ENCODE data around the gene LAMA5. TPM values are rescaled to one million over a fixed set of nuclear protein-coding genes. Genes with fewer than 3 reads are reported as not detected.

LAMA5 gene
- total RNA-seq, 2 donors from 2014 or later = 315 to 369 TPM

DNA sequence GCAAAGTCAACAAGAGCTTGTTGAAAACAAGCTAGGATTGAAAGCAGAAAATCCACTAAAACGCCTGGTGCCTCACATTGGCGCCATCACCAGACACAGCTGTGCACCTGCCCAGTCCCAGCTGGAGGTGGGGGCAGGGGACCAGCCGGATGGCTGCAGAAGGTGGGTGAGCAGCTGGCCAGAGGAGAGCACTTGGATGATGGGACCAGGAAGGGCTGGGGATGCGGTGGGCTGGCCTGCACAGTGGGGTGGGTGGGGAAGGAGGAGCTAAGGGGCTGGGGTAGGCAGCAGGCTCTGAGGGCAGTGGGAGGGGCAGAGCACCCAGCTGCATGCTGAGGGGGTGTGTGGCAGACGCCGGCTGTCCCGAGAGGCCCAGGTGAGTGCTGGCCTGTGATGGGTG is 32.9 kb upstream of the LAMA5 start:
- Histone ChIP-seq H3K27me3 (ENCODE audit: control insufficient read depth, insufficient read depth, low read length, poor library complexity, severe bottlenecking) (no peaks in the 10 kb centered on the region), H3K9me3 (ENCODE audit: control insufficient read depth, low read length) (no peaks in the 10 kb centered on the region), H3K27ac (ENCODE audit: low read depth, low read length) (no peak overlapping the region), H3K36me3 (ENCODE audit: control insufficient read depth, insufficient read depth, low read length) (no peaks in the 10 kb centered on the region), H3K4me3 (ENCODE audit: low read length) (no peak overlapping the region), H3K9ac (ENCODE audit: extremely low read depth, low read length, poor library complexity, severe bottlenecking) (no peak overlapping the region), H3K4me1 (ENCODE audit: control insufficient read depth, insufficient read depth, low read length) (no peaks in the 10 kb centered on the region)
- Mint-ChIP-seq H3K27ac (no peak overlapping the region), H3K4me1 (no peaks in the 10 kb centered on the region), H3K9me3 (no peaks in the 10 kb centered on the region), H3K4me3 (no peak overlapping the region), H3K36me3 (ENCODE audit: low read depth) (peaks cover 7% of the 10 kb centered on the region), H3K27me3 (ENCODE audit: insufficient read depth) (no peaks in the 10 kb centered on the region)
- TF ChIP-seq, protein P1, sequence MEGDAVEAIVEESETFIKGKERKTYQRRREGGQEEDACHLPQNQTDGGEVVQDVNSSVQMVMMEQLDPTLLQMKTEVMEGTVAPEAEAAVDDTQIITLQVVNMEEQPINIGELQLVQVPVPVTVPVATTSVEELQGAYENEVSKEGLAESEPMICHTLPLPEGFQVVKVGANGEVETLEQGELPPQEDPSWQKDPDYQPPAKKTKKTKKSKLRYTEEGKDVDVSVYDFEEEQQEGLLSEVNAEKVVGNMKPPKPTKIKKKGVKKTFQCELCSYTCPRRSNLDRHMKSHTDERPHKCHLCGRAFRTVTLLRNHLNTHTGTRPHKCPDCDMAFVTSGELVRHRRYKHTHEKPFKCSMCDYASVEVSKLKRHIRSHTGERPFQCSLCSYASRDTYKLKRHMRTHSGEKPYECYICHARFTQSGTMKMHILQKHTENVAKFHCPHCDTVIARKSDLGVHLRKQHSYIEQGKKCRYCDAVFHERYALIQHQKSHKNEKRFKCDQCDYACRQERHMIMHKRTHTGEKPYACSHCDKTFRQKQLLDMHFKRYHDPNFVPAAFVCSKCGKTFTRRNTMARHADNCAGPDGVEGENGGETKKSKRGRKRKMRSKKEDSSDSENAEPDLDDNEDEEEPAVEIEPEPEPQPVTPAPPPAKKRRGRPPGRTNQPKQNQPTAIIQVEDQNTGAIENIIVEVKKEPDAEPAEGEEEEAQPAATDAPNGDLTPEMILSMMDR (conservative IDR thresholded peaks at IDR 0.05) = no peak
- 90 to 94% methylated on average over 5 to 7 of the region's 7 CpGs for WGBS, 2 experiments (ENCODE audit: insufficient coverage in 1 of 2, insufficient read length in 1 of 2)
- DNase-seq = no peak

DNA sequence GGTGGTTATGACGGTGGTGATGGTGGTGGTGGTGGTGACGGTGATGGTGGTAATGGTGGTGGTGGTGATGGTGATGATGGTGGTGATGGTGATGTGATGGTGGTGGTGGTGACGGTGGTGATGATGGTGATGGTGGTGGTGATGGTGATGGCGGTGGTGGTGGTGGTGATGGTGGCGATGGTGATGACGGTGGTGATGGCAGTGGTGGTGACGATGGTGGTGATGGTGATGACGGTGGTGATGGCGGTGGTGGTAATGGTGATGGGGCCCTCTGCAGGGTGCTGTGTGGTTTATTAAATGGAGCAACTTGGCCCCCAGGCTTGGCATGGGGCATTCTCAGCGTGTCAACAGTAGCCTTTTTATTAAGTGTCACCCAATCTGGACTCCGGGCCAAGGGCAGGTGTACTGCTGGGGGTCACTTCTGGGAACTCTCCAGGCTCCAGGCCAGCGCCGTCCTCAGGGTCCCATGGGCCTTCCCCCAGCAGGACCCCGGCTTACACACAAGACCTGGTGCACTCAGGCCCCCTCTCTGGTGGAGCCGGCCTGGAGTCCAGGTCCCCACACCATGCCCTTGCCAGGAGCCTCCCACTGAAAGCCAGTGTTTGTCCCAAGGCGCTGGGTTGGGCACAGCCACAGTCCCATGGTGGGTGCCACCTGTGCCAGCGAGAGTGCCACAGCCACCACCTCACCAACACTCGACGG is 31.2 kb upstream of the LAMA5 start:
- 97% methylated on average over 4 to 17 of the region's 19 CpGs for WGBS, 2 experiments (ENCODE audit: insufficient coverage in 1 of 2, insufficient read length in 1 of 2)
- H3K27ac Mint-ChIP-seq = no peak overlapping the region
- no peak overlapping the region for H3K4me3 Mint-ChIP-seq
- Histone ChIP-seq H3K27ac (ENCODE audit: low read depth, low read length) (no peak overlapping the region), H3K36me3 (ENCODE audit: control insufficient read depth, insufficient read depth, low read length) (no peaks in the 10 kb centered on the region), H3K4me1 (ENCODE audit: control insufficient read depth, insufficient read depth, low read length) (no peaks in the 10 kb centered on the region), H3K9ac (ENCODE audit: extremely low read depth, low read length, poor library complexity, severe bottlenecking) (no peak overlapping the region), H3K27me3 (ENCODE audit: control insufficient read depth, insufficient read depth, low read length, poor library complexity, severe bottlenecking) (no peaks in the 10 kb centered on the region), H3K9me3 (ENCODE audit: control insufficient read depth, low read length) (no peaks in the 10 kb centered on the region), H3K4me3 (ENCODE audit: low read length) (no peak overlapping the region)
- H3K36me3 Mint-ChIP-seq (ENCODE audit: low read depth) = peaks cover 7% of the 10 kb centered on the region
- no peak for DNase-seq
- H3K4me1 Mint-ChIP-seq = no peaks in the 10 kb centered on the region
- TF ChIP-seq, protein P1 (conservative IDR thresholded peaks at IDR 0.05) = no peak
- no peaks in the 10 kb centered on the region for H3K9me3 Mint-ChIP-seq
- no peaks in the 10 kb centered on the region for H3K27me3 Mint-ChIP-seq (ENCODE audit: insufficient read depth)

DNA sequence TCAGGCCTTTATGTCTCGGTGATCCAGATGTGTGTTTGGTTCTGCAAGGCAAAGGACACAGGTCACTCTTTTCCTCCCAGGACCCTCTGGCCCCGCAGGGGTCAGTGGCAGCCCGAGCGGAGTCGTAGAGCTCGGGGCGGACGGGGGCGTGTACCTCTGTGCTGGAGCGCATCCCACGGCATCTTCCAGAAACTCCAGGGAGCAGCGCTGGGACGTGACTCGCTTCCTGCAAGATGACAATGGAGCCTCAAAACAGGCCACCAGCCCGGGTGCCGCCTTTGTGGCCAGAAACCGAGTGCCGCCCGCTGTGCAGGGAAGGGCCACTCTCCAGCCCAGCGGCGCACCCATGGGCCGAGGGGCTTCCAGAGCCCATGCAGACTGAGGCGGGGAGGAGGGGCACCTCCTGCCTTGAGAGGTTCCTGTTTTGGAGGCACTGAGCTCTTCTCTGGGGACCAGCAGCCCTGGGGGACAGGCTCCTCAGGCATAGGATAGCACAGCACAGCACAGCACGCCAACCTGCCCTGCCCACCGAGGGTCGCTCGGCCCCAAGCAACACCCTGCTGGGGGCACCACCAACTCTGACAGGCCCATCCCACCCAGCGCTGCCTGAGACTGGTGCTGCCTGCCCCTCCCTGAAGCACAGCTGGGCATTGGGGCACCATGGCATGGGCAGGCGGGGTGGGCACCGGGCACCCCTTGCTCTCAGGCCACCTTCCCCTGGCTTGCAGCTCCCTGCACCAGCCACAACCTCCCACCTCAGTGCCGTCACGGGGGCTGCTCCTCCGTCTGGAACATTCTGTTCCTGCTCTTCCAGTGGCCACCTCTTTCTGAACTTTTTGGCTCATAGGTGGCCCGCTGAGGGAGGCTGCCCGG is 29.5 kb upstream of the LAMA5 start:
- no peaks in the 10 kb centered on the region for H3K9me3 ChIP-seq (ENCODE audit: control insufficient read depth, low read length)
- H3K9me3 Mint-ChIP-seq = no peaks in the 10 kb centered on the region
- WGBS, 2 experiments (ENCODE audit: insufficient coverage in 1 of 2, insufficient read length in 1 of 2) = 90 to 93% methylated on average over 29 to 35 of the region's 35 CpGs
- H3K27me3 Mint-ChIP-seq (ENCODE audit: insufficient read depth) = no peaks in the 10 kb centered on the region
- peaks cover 7% of the 10 kb centered on the region for H3K36me3 Mint-ChIP-seq (ENCODE audit: low read depth)
- DNase-seq = no peak
- no peak overlapping the region for H3K27ac ChIP-seq (ENCODE audit: low read depth, low read length)
- TF ChIP-seq, protein P1 (conservative IDR thresholded peaks at IDR 0.05) = no peak
- H3K36me3 ChIP-seq (ENCODE audit: control insufficient read depth, insufficient read depth, low read length) = no peaks in the 10 kb centered on the region
- no peak overlapping the region for H3K4me3 Mint-ChIP-seq
- H3K4me3 ChIP-seq (ENCODE audit: low read length) = no peak overlapping the region
- H3K27ac Mint-ChIP-seq = no peak overlapping the region
- no peak overlapping the region for H3K9ac ChIP-seq (ENCODE audit: extremely low read depth, low read length, poor library complexity, severe bottlenecking)
- no peaks in the 10 kb centered on the region for H3K27me3 ChIP-seq (ENCODE audit: control insufficient read depth, insufficient read depth, low read length, poor library complexity, severe bottlenecking)
- no peaks in the 10 kb centered on the region for H3K4me1 ChIP-seq (ENCODE audit: control insufficient read depth, insufficient read depth, low read length)
- H3K4me1 Mint-ChIP-seq = no peaks in the 10 kb centered on the region

Data from endodermal cell (in vitro differentiated cells).